GM18508 (cell line): ENCODE data around the gene HS3ST2.
"Not testable (repeated sequence)": the region's sequence is repeated elsewhere in the genome, so short reads cannot be mapped to it uniquely, and the experiment has no call there.

ENCODE experiments used
- ATAC-seq: cut with Tn5 transposase; IDR thresholded peaks from one replicate; pipeline ENCODE4 v1.9.1; 2021; ENCODE audit warnings: moderate number of reproducible peaks; ENCODE audit not compliant: insufficient read depth, unreplicated experiment

The HS3ST2 gene

GRCh38 chr16:22810226-22810625 lies 3.7 kb upstream of the HS3ST2 start:
- ATAC-seq: no peak

GRCh38 chr16:22813223-22813947 lies 577 bp upstream of the HS3ST2 start:
- ATAC-seq: no peak

GRCh38 chr16:22814711-22815105 lies 746 bp downstream of the HS3ST2 start:
- ATAC-seq: no peak

- no peak for ATAC-seq
These were observed 1.9 kb downstream of the HS3ST2 start for GRCh38 chr16:22815863-22816262.

GRCh38 chr16:22816475-22816874 lies 2.5 kb downstream of the HS3ST2 start:
- no peak for ATAC-seq

- not testable (repeated sequence) for ATAC-seq
These were observed 4.8 kb downstream of the HS3ST2 start for GRCh38 chr16:22818736-22819135.

GRCh38 chr16:22838681-22839080 lies 24.7 kb downstream of the HS3ST2 start:
- no peak for ATAC-seq

- ATAC-seq: not testable (repeated sequence)
These were observed 28.1 kb downstream of the HS3ST2 start for GRCh38 chr16:22842031-22842430.

GRCh38 chr16:22843122-22843521 lies 29.2 kb downstream of the HS3ST2 start:
- ATAC-seq: no peak

GRCh38 chr16:22843856-22844255 lies 29.9 kb downstream of the HS3ST2 start:
- no peak for ATAC-seq

- no peak for ATAC-seq
These were observed 30.5 kb downstream of the HS3ST2 start for GRCh38 chr16:22844416-22844815.

GRCh38 chr16:22847100-22847499 lies 33.1 kb downstream of the HS3ST2 start:
- no peak for ATAC-seq

GRCh38 chr16:22847690-22848089 lies 33.7 kb downstream of the HS3ST2 start:
- no peak for ATAC-seq

GRCh38 chr16:22848451-22848850 lies 34.5 kb downstream of the HS3ST2 start:
- no peak for ATAC-seq

GRCh38 chr16:22849517-22849916 lies 35.6 kb downstream of the HS3ST2 start:
- no peak for ATAC-seq

GRCh38 chr16:22855231-22855630 lies 41.3 kb downstream of the HS3ST2 start:
- no peak for ATAC-seq

- ATAC-seq: no peak
These were observed 43.5 kb downstream of the HS3ST2 start for GRCh38 chr16:22857296-22858025.

GRCh38 chr16:22859925-22860324 lies 46.0 kb downstream of the HS3ST2 start:
- ATAC-seq: no peak

- ATAC-seq: no peak
These were observed 47.6 kb downstream of the HS3ST2 start for GRCh38 chr16:22861580-22861979.

GRCh38 chr16:22862046-22862445 lies 48.1 kb downstream of the HS3ST2 start:
- ATAC-seq: no peak

- no peak for ATAC-seq
These were observed 50.4 kb downstream of the HS3ST2 start for GRCh38 chr16:22864375-22864774.
